Neural cell (in vitro differentiated cells): ENCODE data around the gene EXOC4. TPM values are rescaled to one million over a fixed set of nuclear protein-coding genes. Genes with fewer than 3 reads are reported as not detected.

Experiments
- H2AFZ ChIP-seq: fragments of 200-600, 300-800 bp; sonication (generic), shearing (Covaris generic); 2 replicates; pipeline ENCODE4 v1.6.0; 2014; ENCODE audit warnings: low read depth, mild to moderate bottlenecking, antibody characterized with exemption, low read length, moderate library complexity
- H3F3A ChIP-seq: fragments of 200-600 bp; shearing (Covaris generic); 2 replicates; pipeline ENCODE4 v1.6.1; 2016; ENCODE audit warnings: mild to moderate bottlenecking, moderate library complexity, mixed read lengths, antibody characterized with exemption, low read length; ENCODE audit not compliant: insufficient read depth, poor library complexity, severe bottlenecking
- H3K27ac ChIP-seq: fragments of 200-600, 300-800 bp; sonication (generic), shearing (Covaris generic); 2 replicates; pipeline ENCODE4 v1.5.1; 2014; ENCODE audit warnings: mild to moderate bottlenecking, low read length, moderate library complexity
- H3K27me3 ChIP-seq: fragments of 300-800, 200-600 bp; sonication (generic), shearing (Covaris generic); 2 replicates; pipeline ENCODE4 v1.6.0; 2014; ENCODE audit warnings: mild to moderate bottlenecking, low read depth, low read length, moderate library complexity; ENCODE audit not compliant: insufficient read depth
- H3K36me3 ChIP-seq: fragments of 300-800, 200-600 bp; sonication (generic), shearing (Covaris generic); 2 replicates; pipeline ENCODE4 v1.5.1; 2014; ENCODE audit warnings: mild to moderate bottlenecking, antibody characterized with exemption, low read length, moderate library complexity; ENCODE audit not compliant: insufficient read depth
- H3K4me2 ChIP-seq: fragments of 300-800, 200-600 bp; sonication (generic), shearing (Covaris generic); 2 replicates; pipeline ENCODE4 v1.6.0; 2014; ENCODE audit warnings: mild to moderate bottlenecking, low read length
- H3K4me3 ChIP-seq: fragments of 300-800, 200-600 bp; sonication (generic), shearing (Covaris generic); 2 replicates; pipeline ENCODE4 v1.5.1; 2014; ENCODE audit warnings: mild to moderate bottlenecking, low read length, moderate library complexity
- H3K79me2 ChIP-seq: fragments of 200-600 bp; shearing (Covaris generic); replicated peaks from 2 replicates; pipeline ENCODE4 v1.6.0; 2014; ENCODE audit warnings: mild to moderate bottlenecking, low read length, moderate library complexity; ENCODE audit not compliant: insufficient read depth
- H3K9ac ChIP-seq: fragments of 300-800, 200-600 bp; sonication (generic), shearing (Covaris generic); 2 replicates; pipeline ENCODE4 v1.6.1; 2016; ENCODE audit warnings: mild to moderate bottlenecking, low read length, mixed read lengths
- H3K9me2 ChIP-seq: fragments of 200-600 bp; shearing (Covaris generic); 2 replicates; pipeline ENCODE4 v1.6.1; 2016; ENCODE audit warnings: mild to moderate bottlenecking, low read length, mixed read lengths; ENCODE audit not compliant: insufficient read depth
- H3K9me3 ChIP-seq: fragments of 200-600, 300-800 bp; sonication (generic), shearing (Covaris generic); 2 replicates; pipeline ENCODE4 v1.6.1; 2016; ENCODE audit warnings: mild to moderate bottlenecking, mixed run types, low read length, moderate library complexity, mixed read lengths
- H4K20me1 ChIP-seq: fragments of 200-600 bp; shearing (Covaris generic); 2 replicates; pipeline ENCODE4 v1.6.1; 2016; ENCODE audit warnings: mild to moderate bottlenecking, mixed run types; ENCODE audit not compliant: insufficient read depth
- EP300 ChIP-seq: fragments of 450-650 bp; conservative IDR thresholded peaks from 2 replicates; pipeline ENCODE4 v1.6.1; 2014; ENCODE audit warnings: antibody characterized with exemption, mild to moderate bottlenecking, moderate library complexity; ENCODE audit not compliant: poor library complexity, severe bottlenecking
- EZH2 ChIP-seq: fragments of 200-600, 300-800 bp; shearing (Covaris generic), sonication (generic); IDR thresholded peaks from 2 replicates; pipeline ENCODE4 v1.6.1; 2014; ENCODE audit warnings: antibody characterized with exemption, low read length, borderline replicate concordance, mild to moderate bottlenecking; ENCODE audit not compliant: insufficient read depth, poor library complexity, severe bottlenecking
- MXI1 ChIP-seq: fragments of 450-650 bp; conservative IDR thresholded peaks from 2 replicates; pipeline ENCODE4 v1.6.1; 2014; ENCODE audit warnings: antibody characterized with exemption, mild to moderate bottlenecking; ENCODE audit not compliant: poor library complexity, severe bottlenecking
- POLR2AphosphoS5 ChIP-seq: IDR thresholded peaks from 2 replicates; pipeline ENCODE4 v1.6.1; 2012
- RAD21 ChIP-seq: fragments of 450-650 bp; conservative IDR thresholded peaks from 2 replicates; pipeline ENCODE4 v1.6.1; 2014; ENCODE audit warnings: antibody characterized with exemption, mild to moderate bottlenecking, moderate library complexity
- SMC3 ChIP-seq: fragments of 450-650 bp; conservative IDR thresholded peaks from 2 replicates; pipeline ENCODE4 v1.6.1; 2014; ENCODE audit warnings: antibody characterized with exemption, mild to moderate bottlenecking, moderate library complexity; ENCODE audit not compliant: poor library complexity
- TAF1 ChIP-seq: IDR thresholded peaks from 2 replicates; pipeline ENCODE4 v1.6.1; 2012; ENCODE audit warnings: low read depth
- polyA plus RNA-seq: library from polyadenylated mRNA; depleted of rRNA; stranded (reverse); fragments of >200 nt; gene quantifications from 2 replicates; pipeline ENCODE4 v1.2.3, GENCODE V29; 2014
- TF ChIP-seq, protein P1 (sequence below): fragments of 450-650 bp; IDR thresholded peaks from 2 replicates; pipeline ENCODE4 v1.5.1; 2014; ENCODE audit warnings: antibody characterized with exemption, mild to moderate bottlenecking, moderate library complexity; ENCODE audit not compliant: poor library complexity, severe bottlenecking
- TF ChIP-seq, protein P2 (sequence below): IDR thresholded peaks from 2 replicates; pipeline ENCODE4 v1.6.1; 2012; ENCODE audit warnings: borderline replicate concordance

EXOC4 gene
- polyA plus RNA-seq, 1 donor from 2014 or later: 36.5 TPM

DNA sequence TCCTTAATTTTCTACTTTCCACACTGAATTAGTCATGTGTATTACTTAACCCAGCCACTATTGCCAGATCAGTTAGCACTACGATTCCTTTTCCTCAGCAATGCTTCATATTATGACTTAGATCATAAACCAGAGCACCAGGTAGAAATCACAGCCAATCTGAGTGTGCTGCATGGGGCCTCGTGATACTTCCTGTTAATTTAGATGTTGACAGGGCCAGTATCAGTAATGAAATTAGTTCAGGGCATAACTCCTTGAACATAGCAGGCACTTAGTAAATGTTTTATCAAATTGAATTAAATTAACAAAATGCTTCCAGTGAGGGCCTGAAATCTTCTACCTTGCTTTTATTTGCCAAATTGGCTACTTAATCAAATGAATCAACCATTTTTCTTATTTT, 705.0 kb downstream of the EXOC4 start:
- Histone ChIP-seq H3K4me2 (no peak overlapping the region), H3K9ac (no peak overlapping the region), H2AFZ (no peak overlapping the region), H3K27me3 (no peaks in the 10 kb centered on the region), H3F3A (no peaks in the 10 kb centered on the region), H3K4me3 (no peak overlapping the region), H3K9me3 (no peaks in the 10 kb centered on the region), H3K9me2 (no peaks in the 10 kb centered on the region), H3K79me2 (no peaks in the 10 kb centered on the region), H3K27ac (no peak overlapping the region), H4K20me1 (no peaks in the 10 kb centered on the region), H3K36me3 (no peaks in the 10 kb centered on the region)
- TF ChIP-seq RAD21 (no peak), TAF1 (no peak), SMC3 (no peak)

DNA sequence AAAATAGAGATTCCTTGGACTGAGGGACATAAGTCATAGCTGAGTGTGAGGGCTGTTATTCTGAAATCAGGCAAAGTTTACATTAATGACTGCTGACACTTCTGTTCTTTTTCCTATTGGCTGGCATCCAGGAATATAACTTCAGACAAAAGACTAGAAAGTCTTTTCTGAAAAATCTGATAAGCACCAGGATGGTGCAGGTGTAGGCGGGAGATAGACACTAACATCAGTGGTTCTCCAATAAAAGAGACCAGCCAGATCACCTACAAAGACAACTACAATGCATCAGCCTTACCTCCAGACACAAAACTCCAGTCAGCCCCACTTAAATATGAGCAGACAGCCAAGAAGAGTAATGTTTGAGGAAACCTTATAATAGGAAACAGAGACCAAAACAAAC, 705.9 kb downstream of the EXOC4 start:
- H3K27ac ChIP-seq: no peak overlapping the region
- no peak overlapping the region for H2AFZ ChIP-seq
- H3K9me2 ChIP-seq: no peaks in the 10 kb centered on the region
- H3K79me2 ChIP-seq: no peaks in the 10 kb centered on the region
- H4K20me1 ChIP-seq: no peaks in the 10 kb centered on the region
- H3K36me3 ChIP-seq: no peaks in the 10 kb centered on the region
- no peak overlapping the region for H3K4me2 ChIP-seq
- H3K9ac ChIP-seq: no peak overlapping the region
- no peak overlapping the region for H3K4me3 ChIP-seq
- no peaks in the 10 kb centered on the region for H3K27me3 ChIP-seq
- H3K9me3 ChIP-seq: no peaks in the 10 kb centered on the region
- H3F3A ChIP-seq: no peaks in the 10 kb centered on the region
- no peak for TF ChIP-seq MXI1
- TF ChIP-seq TAF1: no peak
- no peak for TF ChIP-seq EZH2
- TF ChIP-seq RAD21: no peak
- TF ChIP-seq POLR2AphosphoS5: no peak
- TF ChIP-seq, protein P1, sequence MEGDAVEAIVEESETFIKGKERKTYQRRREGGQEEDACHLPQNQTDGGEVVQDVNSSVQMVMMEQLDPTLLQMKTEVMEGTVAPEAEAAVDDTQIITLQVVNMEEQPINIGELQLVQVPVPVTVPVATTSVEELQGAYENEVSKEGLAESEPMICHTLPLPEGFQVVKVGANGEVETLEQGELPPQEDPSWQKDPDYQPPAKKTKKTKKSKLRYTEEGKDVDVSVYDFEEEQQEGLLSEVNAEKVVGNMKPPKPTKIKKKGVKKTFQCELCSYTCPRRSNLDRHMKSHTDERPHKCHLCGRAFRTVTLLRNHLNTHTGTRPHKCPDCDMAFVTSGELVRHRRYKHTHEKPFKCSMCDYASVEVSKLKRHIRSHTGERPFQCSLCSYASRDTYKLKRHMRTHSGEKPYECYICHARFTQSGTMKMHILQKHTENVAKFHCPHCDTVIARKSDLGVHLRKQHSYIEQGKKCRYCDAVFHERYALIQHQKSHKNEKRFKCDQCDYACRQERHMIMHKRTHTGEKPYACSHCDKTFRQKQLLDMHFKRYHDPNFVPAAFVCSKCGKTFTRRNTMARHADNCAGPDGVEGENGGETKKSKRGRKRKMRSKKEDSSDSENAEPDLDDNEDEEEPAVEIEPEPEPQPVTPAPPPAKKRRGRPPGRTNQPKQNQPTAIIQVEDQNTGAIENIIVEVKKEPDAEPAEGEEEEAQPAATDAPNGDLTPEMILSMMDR: no peak
- TF ChIP-seq, protein P2, sequence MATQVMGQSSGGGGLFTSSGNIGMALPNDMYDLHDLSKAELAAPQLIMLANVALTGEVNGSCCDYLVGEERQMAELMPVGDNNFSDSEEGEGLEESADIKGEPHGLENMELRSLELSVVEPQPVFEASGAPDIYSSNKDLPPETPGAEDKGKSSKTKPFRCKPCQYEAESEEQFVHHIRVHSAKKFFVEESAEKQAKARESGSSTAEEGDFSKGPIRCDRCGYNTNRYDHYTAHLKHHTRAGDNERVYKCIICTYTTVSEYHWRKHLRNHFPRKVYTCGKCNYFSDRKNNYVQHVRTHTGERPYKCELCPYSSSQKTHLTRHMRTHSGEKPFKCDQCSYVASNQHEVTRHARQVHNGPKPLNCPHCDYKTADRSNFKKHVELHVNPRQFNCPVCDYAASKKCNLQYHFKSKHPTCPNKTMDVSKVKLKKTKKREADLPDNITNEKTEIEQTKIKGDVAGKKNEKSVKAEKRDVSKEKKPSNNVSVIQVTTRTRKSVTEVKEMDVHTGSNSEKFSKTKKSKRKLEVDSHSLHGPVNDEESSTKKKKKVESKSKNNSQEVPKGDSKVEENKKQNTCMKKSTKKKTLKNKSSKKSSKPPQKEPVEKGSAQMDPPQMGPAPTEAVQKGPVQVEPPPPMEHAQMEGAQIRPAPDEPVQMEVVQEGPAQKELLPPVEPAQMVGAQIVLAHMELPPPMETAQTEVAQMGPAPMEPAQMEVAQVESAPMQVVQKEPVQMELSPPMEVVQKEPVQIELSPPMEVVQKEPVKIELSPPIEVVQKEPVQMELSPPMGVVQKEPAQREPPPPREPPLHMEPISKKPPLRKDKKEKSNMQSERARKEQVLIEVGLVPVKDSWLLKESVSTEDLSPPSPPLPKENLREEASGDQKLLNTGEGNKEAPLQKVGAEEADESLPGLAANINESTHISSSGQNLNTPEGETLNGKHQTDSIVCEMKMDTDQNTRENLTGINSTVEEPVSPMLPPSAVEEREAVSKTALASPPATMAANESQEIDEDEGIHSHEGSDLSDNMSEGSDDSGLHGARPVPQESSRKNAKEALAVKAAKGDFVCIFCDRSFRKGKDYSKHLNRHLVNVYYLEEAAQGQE: no peak
- TF ChIP-seq EP300: no peak
- TF ChIP-seq SMC3: no peak

DNA sequence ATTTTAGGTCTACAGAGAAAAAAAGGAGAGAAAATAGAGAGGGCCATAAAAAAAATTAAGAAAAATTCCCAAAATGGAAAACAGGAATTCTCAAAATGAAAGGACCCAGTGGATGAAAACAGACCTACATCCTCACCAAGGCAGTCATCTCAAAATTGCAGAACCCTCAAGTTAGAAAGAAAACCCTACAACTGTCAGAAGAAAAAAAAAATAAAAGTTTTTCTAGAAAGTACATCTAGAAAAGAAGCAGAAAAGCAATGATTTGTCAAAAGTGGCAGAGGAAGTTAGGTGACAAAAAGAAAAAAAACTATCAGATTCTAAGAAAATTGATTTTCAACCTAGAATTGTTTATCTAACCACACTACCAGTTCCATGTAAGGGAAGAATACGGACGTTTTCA, 706.6 kb downstream of the EXOC4 start:
- Histone ChIP-seq H2AFZ (no peak overlapping the region), H3K27ac (no peak overlapping the region), H3K9ac (no peak overlapping the region), H3K27me3 (no peaks in the 10 kb centered on the region), H3K36me3 (no peaks in the 10 kb centered on the region), H3K4me3 (no peak overlapping the region), H3K4me2 (no peak overlapping the region), H3F3A (no peaks in the 10 kb centered on the region), H3K79me2 (no peaks in the 10 kb centered on the region), H3K9me3 (no peaks in the 10 kb centered on the region), H4K20me1 (no peaks in the 10 kb centered on the region), H3K9me2 (no peaks in the 10 kb centered on the region)
- no peak for TF ChIP-seq EP300
- TF ChIP-seq, protein P1: no peak
- TF ChIP-seq TAF1: no peak
- no peak for TF ChIP-seq SMC3
- no peak for TF ChIP-seq RAD21
- no peak for TF ChIP-seq MXI1
- no peak for TF ChIP-seq EZH2
- TF ChIP-seq, protein P2: no peak
- no peak for TF ChIP-seq POLR2AphosphoS5
